ENCODE data around the gene TBC1D10B. TPM values are rescaled to one million over a fixed set of nuclear protein-coding genes. Genes with fewer than 3 reads are reported as not detected.

The TBC1D10B gene
- total RNA-seq, 4 donors from 2014 or later = 21.9 to 33.9 (median 26.1) TPM

- peaks cover 0 to 6% (median 0%) of the 10 kb centered on the region in 3 donors for H3K36me3 ChIP-seq
- peak overlapping the region; percentile 80 to 94 (median 88) for H3K27ac ChIP-seq
- no peak for TF ChIP-seq CTCF (IDR thresholded peaks at IDR 0.05)
- TF ChIP-seq POLR2A (IDR thresholded peaks at IDR 0.05) = no peak
- H3K4me3 ChIP-seq = peak overlapping the region; percentile 25 to 69 (median 46)
- WGBS, 2 donors = 20% methylated on average over 11 of the region's 11 CpGs
- no peak for DNase-seq
- peaks cover 19 to 43% (median 30%) of the 10 kb centered on the region in 3 donors for H3K4me1 ChIP-seq
- no peaks in the 10 kb centered on the region for H3K27me3 ChIP-seq
- H3K9me3 ChIP-seq = no peaks in the 10 kb centered on the region
- intact Hi-C loops (cut with DNase I) = no loop called here
These were observed 1.0 kb upstream of the TBC1D10B start for GRCh38 chr16:30371248-30371816.

GRCh38 chr16:30369938-30370455 lies 297 bp downstream of the TBC1D10B start:
- TF ChIP-seq CTCF (IDR thresholded peaks at IDR 0.05) (peak in 1 of 6 experiments; percentile 27), POLR2A (IDR thresholded peaks at IDR 0.05) (peak in 1 of 4 donors; percentile 78)
- intact Hi-C loops (cut with DNase I) = no loop called here
- Histone ChIP-seq H3K36me3 (peaks cover 0 to 19% (median under 1%) of the 10 kb centered on the region in 3 donors), H3K9me3 (no peaks in the 10 kb centered on the region), H3K27ac (peak overlapping the region; percentile 80 to 98 (median 96)), H3K27me3 (no peaks in the 10 kb centered on the region), H3K4me3 (peak overlapping the region; percentile 64 to 94 (median 74)), H3K4me1 (peaks cover 19 to 56% (median 34%) of the 10 kb centered on the region in 3 donors)
- DNase-seq = no peak
- no CpG with 5 or more reads among the region's 76 CpGs for WGBS, 2 donors

GRCh38 chr16:30369091-30369937 lies 980 bp downstream of the TBC1D10B start:
- intact Hi-C loops (cut with DNase I) = no loop called here
- Histone ChIP-seq H3K9me3 (no peaks in the 10 kb centered on the region), H3K27ac (peak overlapping the region; percentile 80 to 98 (median 96)), H3K27me3 (no peaks in the 10 kb centered on the region), H3K36me3 (peaks cover 0 to 26% (median 6%) of the 10 kb centered on the region in 3 donors), H3K4me1 (peaks cover 19 to 60% (median 34%) of the 10 kb centered on the region in 3 donors), H3K4me3 (peak overlapping the region; percentile 64 to 94 (median 74))
- TF ChIP-seq CTCF (IDR thresholded peaks at IDR 0.05) = no peak
- TF ChIP-seq POLR2A (IDR thresholded peaks at IDR 0.05) = no peak
- no peak for DNase-seq
- WGBS, 2 donors = 0% methylated on average over 4 to 13 of the region's 45 CpGs

- WGBS, 2 donors = 0% methylated on average over 1 of the region's 4 CpGs; no CpG with 5 or more reads in 1 of the 2 donors
- H3K9me3 ChIP-seq = no peaks in the 10 kb centered on the region
- peaks cover 0 to 31% (median 6%) of the 10 kb centered on the region in 3 donors for H3K36me3 ChIP-seq
- DNase-seq = no peak
- H3K4me3 ChIP-seq = peak overlapping the region; percentile 64 to 94 (median 74)
- H3K27ac ChIP-seq = peak overlapping the region; percentile 80 to 98 (median 96)
- intact Hi-C loops (cut with DNase I) = no loop called here
- peaks cover 19 to 60% (median 34%) of the 10 kb centered on the region in 3 donors for H3K4me1 ChIP-seq
- TF ChIP-seq POLR2A (IDR thresholded peaks at IDR 0.05) (no peak), CTCF (IDR thresholded peaks at IDR 0.05) (no peak)
- no peaks in the 10 kb centered on the region for H3K27me3 ChIP-seq
These were observed 1.6 kb downstream of the TBC1D10B start for GRCh38 chr16:30368792-30369090.

Data from esophagus squamous epithelium (tissue), 5 donors.